Measurements from ENCODE around the gene TNFRSF12A.
A peak's percentile ranks its signal among the peaks of the same experiment; 100 is the strongest.

Gene TNFRSF12A

DNA sequence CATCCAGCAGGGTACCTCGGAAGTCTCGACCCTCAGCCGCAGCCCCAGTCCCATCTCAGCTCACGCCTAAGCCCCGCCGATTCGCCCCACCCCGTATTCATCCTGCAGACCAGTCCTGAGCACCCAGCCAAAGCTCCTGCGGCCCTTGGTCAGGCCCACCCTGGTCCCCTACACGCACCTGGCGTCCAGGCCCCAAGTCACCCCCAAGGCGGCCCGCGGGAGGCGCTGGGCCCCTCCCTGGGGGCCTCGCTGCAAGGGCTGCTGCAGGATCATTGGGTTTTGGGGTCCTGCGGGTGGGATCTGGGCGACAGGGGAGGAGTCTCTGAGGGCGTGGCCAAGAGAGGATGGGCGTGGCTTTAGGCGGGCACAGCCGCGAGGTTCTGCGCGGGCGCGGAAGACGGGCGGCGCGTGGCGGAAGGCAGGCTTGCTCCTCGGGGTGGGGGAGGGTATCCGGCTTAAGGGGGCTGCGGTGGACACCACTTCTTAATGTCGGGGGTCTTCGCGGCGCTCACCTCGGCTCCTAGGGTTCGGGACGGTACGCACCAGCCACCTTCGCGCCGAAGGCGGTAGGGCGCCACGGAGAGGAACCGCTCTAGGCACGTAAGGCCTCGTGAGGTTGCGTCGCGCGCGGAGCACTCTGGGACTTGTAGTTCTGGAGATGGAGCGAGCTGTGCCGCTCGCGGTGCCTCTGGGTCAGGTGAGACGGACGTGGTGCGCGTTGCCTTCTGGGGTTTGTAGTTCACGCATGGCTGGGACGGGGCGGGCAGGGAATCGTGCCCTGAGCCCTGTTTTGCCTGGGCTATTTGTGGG lies 3.7 kb downstream of the TNFRSF12A start, which contains the start of the genes HCFC1R1 and THOC6 (continued):
- TF ChIP-seq, protein P1, sequence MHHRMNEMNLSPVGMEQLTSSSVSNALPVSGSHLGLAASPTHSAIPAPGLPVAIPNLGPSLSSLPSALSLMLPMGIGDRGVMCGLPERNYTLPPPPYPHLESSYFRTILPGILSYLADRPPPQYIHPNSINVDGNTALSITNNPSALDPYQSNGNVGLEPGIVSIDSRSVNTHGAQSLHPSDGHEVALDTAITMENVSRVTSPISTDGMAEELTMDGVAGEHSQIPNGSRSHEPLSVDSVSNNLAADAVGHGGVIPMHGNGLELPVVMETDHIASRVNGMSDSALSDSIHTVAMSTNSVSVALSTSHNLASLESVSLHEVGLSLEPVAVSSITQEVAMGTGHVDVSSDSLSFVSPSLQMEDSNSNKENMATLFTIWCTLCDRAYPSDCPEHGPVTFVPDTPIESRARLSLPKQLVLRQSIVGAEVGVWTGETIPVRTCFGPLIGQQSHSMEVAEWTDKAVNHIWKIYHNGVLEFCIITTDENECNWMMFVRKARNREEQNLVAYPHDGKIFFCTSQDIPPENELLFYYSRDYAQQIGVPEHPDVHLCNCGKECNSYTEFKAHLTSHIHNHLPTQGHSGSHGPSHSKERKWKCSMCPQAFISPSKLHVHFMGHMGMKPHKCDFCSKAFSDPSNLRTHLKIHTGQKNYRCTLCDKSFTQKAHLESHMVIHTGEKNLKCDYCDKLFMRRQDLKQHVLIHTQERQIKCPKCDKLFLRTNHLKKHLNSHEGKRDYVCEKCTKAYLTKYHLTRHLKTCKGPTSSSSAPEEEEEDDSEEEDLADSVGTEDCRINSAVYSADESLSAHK (tag by site-specific recombination; IDR thresholded peaks at IDR 0.05), result peak; percentile 62
- 0 out of 2 replicates have a peak, but pooled peaks have one; percentile 33 for TF ChIP-seq GLI4 (tag by site-specific recombination; IDR thresholded peaks at IDR 0.05)
- TF ChIP-seq ZNF596 (tag by site-specific recombination; IDR thresholded peaks at IDR 0.05), result no peak
- TF ChIP-seq PRDM10 (tag by site-specific recombination; IDR thresholded peaks at IDR 0.05), result no peak
- no peak for TF ChIP-seq MEIS1 (CRISPR knock-in tag; IDR thresholded peaks at IDR 0.05; ENCODE audit: borderline replicate concordance)
- peak; percentile 12; the same call in 1 of the 2 replicates for TF ChIP-seq ZBTB21 (tag by site-specific recombination; IDR thresholded peaks at IDR 0.05)
- TF ChIP-seq SP2 (tag by site-specific recombination; IDR thresholded peaks at IDR 0.05), result peak; percentile 69
- TF ChIP-seq ZNF19 (tag by site-specific recombination; IDR thresholded peaks at IDR 0.05; ENCODE audit: low read depth), result no peak
- peak; percentile 91 for TF ChIP-seq ZNF600 (tag by site-specific recombination; IDR thresholded peaks at IDR 0.05)
- peak; percentile 94 for TF ChIP-seq ZXDB (tag by site-specific recombination; IDR thresholded peaks at IDR 0.05)
- peak; percentile 97 for TF ChIP-seq ZNF335 (tag by site-specific recombination; conservative IDR thresholded peaks at IDR 0.05)
- 0 out of 2 replicates have a peak, but pooled peaks have one; percentile 12 for TF ChIP-seq ZBTB1 (tag by site-specific recombination; IDR thresholded peaks at IDR 0.05)
- peak; percentile 52; the same call in 1 of the 2 replicates for TF ChIP-seq ZBTB20 (tag by site-specific recombination; IDR thresholded peaks at IDR 0.05)
- TF ChIP-seq GFI1B (tag by site-specific recombination; IDR thresholded peaks at IDR 0.05), result no peak
- TF ChIP-seq YY2 (tag by site-specific recombination; IDR thresholded peaks at IDR 0.05), result peak; percentile 76
- peak; percentile 94 for TF ChIP-seq ZNF24 (tag by site-specific recombination; IDR thresholded peaks at IDR 0.05)
- TF ChIP-seq, protein P2, sequence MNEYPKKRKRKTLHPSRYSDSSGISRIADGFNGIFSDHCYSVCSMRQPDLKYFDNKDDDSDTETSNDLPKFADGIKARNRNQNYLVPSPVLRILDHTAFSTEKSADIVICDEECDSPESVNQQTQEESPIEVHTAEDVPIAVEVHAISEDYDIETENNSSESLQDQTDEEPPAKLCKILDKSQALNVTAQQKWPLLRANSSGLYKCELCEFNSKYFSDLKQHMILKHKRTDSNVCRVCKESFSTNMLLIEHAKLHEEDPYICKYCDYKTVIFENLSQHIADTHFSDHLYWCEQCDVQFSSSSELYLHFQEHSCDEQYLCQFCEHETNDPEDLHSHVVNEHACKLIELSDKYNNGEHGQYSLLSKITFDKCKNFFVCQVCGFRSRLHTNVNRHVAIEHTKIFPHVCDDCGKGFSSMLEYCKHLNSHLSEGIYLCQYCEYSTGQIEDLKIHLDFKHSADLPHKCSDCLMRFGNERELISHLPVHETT (tag by site-specific recombination; IDR thresholded peaks at IDR 0.05), result peak; percentile 84
- no peak; the same call in 1 of the 2 replicates for TF ChIP-seq ZFP3 (tag by site-specific recombination; IDR thresholded peaks at IDR 0.05; ENCODE audit: low read depth)
- TF ChIP-seq ZNF521 (tag by site-specific recombination; IDR thresholded peaks at IDR 0.05), result no peak
- peak; percentile 31; the same call in 1 of the 2 replicates for TF ChIP-seq ZFHX2 (tag by site-specific recombination; conservative IDR thresholded peaks at IDR 0.05)
- TF ChIP-seq, protein P3, sequence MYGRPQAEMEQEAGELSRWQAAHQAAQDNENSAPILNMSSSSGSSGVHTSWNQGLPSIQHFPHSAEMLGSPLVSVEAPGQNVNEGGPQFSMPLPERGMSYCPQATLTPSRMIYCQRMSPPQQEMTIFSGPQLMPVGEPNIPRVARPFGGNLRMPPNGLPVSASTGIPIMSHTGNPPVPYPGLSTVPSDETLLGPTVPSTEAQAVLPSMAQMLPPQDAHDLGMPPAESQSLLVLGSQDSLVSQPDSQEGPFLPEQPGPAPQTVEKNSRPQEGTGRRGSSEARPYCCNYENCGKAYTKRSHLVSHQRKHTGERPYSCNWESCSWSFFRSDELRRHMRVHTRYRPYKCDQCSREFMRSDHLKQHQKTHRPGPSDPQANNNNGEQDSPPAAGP (tag by site-specific recombination; IDR thresholded peaks at IDR 0.05), result peak; percentile 84
- 0 out of 2 replicates have a peak, but pooled peaks have one; percentile 23 for TF ChIP-seq ZNF184 (tag by site-specific recombination; IDR thresholded peaks at IDR 0.05)
- TF ChIP-seq ZBTB11 (tag by site-specific recombination; conservative IDR thresholded peaks at IDR 0.05; ENCODE audit: low read depth), result peak; percentile 60; the same call in 1 of the 2 replicates
- TF ChIP-seq ZNF350 (tag by site-specific recombination; IDR thresholded peaks at IDR 0.05), result no peak
- TF ChIP-seq ZNF561 (tag by site-specific recombination; IDR thresholded peaks at IDR 0.05; ENCODE audit: borderline replicate concordance), result peak; percentile 82
- TF ChIP-seq ZNF488 (tag by site-specific recombination; IDR thresholded peaks at IDR 0.05), result no peak
- TF ChIP-seq SP3 (tag by site-specific recombination; IDR thresholded peaks at IDR 0.05), result peak; percentile 96
